ENCODE results near the gene HPN.

HPN gene

GRCh38 chr19:35105047-35105410, 63.5 kb downstream of the HPN start:
- TF ChIP-seq ZFX (IDR thresholded peaks at IDR 0.05), result no peak
- TF ChIP-seq CTCF (conservative IDR thresholded peaks at IDR 0.05), result no peak
- no peak overlapping the region for H3K27ac ChIP-seq

GRCh38 chr19:35105411-35106290, 64.1 kb downstream of the HPN start:
- H3K27ac ChIP-seq, result no peak overlapping the region
- TF ChIP-seq CTCF (conservative IDR thresholded peaks at IDR 0.05), result no peak
- TF ChIP-seq ZFX (IDR thresholded peaks at IDR 0.05), result no peak

GRCh38 chr19:35106291-35106583, 64.7 kb downstream of the HPN start:
- no peak overlapping the region for H3K27ac ChIP-seq
- TF ChIP-seq ZFX (IDR thresholded peaks at IDR 0.05) (no peak), CTCF (conservative IDR thresholded peaks at IDR 0.05) (no peak)

GRCh38 chr19:35106898-35107541, 65.5 kb downstream of the HPN start:
- H3K27ac ChIP-seq, result no peak overlapping the region
- TF ChIP-seq ZFX (IDR thresholded peaks at IDR 0.05), result no peak
- TF ChIP-seq CTCF (conservative IDR thresholded peaks at IDR 0.05), result no peak

- no peak for TF ChIP-seq CTCF (conservative IDR thresholded peaks at IDR 0.05)
- no peak overlapping the region for H3K27ac ChIP-seq
These were observed 66.0 kb downstream of the HPN start for GRCh38 chr19:35107545-35107944.

- TF ChIP-seq ZFX (IDR thresholded peaks at IDR 0.05) (no peak), CTCF (conservative IDR thresholded peaks at IDR 0.05) (no peak)
- H3K27ac ChIP-seq, result no peak overlapping the region
These were observed 67.2 kb downstream of the HPN start for GRCh38 chr19:35108730-35109129.

- TF ChIP-seq CTCF (conservative IDR thresholded peaks at IDR 0.05) (no peak), ZFX (IDR thresholded peaks at IDR 0.05) (no peak)
- H3K27ac ChIP-seq, result no peak overlapping the region
These were observed 68.0 kb downstream of the HPN start for GRCh38 chr19:35109395-35110112.

Measured in C4-2B (cell line).